ENCODE measurements around the gene NEB. TPM values are rescaled to one million over a fixed set of nuclear protein-coding genes. Genes with fewer than 3 reads are reported as not detected.

Gene NEB
- total and polyA plus RNA-seq, 2 donors (not counting 1 experiment from before 2014, with no cell fraction given): 3.6 to 4.6 TPM

GRCh38 chr2:151544449-151544848 is 189.8 kb downstream of the NEB start:
- Histone ChIP-seq H3K4me2 (replicated peaks; ENCODE audit: low read depth, low read length, poor library complexity, severe bottlenecking) (no peak overlapping the region), H3K9me3 (ENCODE audit: control extremely low read depth in 1 of 3, control insufficient read depth in 2 of 3, insufficient read depth in 1 of 3, low read length in 2 of 3) (no peaks in the 10 kb centered on the region), H2AFZ (ENCODE audit: insufficient read depth, low read depth, low read length, poor library complexity, severe bottlenecking) (no peak overlapping the region), H3K9ac (ENCODE audit: low read length) (no peak overlapping the region), H3K4me3 (ENCODE audit: control extremely low read depth in 1 of 5, extremely low read depth in 1 of 5, insufficient read depth in 1 of 5, low read depth in 2 of 5, low read length in 4 of 5) (no peak overlapping the region), H3K27ac (ENCODE audit: low read length in 2 of 2) (no peak overlapping the region), H4K20me1 (ENCODE audit: control insufficient read depth, insufficient read depth, low read length, poor library complexity, severe bottlenecking) (no peaks in the 10 kb centered on the region), H3K79me2 (ENCODE audit: control insufficient read depth, insufficient read depth, low read length) (no peaks in the 10 kb centered on the region), H3K4me1 (ENCODE audit: control insufficient read depth in 2 of 2, insufficient read depth in 2 of 2, low read length in 2 of 2) (no peaks in the 10 kb centered on the region), H3K36me3 (replicated peaks in 1 of 2; ENCODE audit: control extremely low read depth in 1 of 2, control insufficient read depth in 1 of 2, extremely low read depth in 1 of 2, insufficient read depth in 2 of 2, low read length in 1 of 2) (peaks cover 0 to under 1% of the 10 kb centered on the region in 2 experiments), H3K27me3 (replicated peaks in 1 of 4; ENCODE audit: control extremely low read depth in 1 of 4, control insufficient read depth in 3 of 4, insufficient read depth in 4 of 4, low read length in 3 of 4) (no peaks in the 10 kb centered on the region)
- ChIA-PET POLR2A (no interaction called here), CTCF (no interaction called here)
- no peak for DNase-seq
- ATAC-seq (ENCODE audit: low read depth): no peak
- no peaks in the 10 kb centered on the region for H3K9me3 Mint-ChIP-seq (ENCODE audit: insufficient read depth)
- 100% methylated on average over 5 of the region's 5 CpGs for WGBS (ENCODE audit: insufficient coverage)
- H3K4me1 Mint-ChIP-seq: no peaks in the 10 kb centered on the region
- H3K27me3 Mint-ChIP-seq: no peaks in the 10 kb centered on the region
- TF ChIP-seq EZH2 (IDR thresholded peaks at IDR 0.05; ENCODE audit: borderline replicate concordance, insufficient read depth, low read depth, low read length, poor library complexity, severe bottlenecking) (no peak), CTCF (IDR thresholded peaks at IDR 0.05) (no peak)
- no peak overlapping the region for H3K27ac Mint-ChIP-seq
- no peak overlapping the region for H3K4me3 Mint-ChIP-seq
- intact Hi-C loops (cut with micrococcal nuclease): no loop called here

- TF ChIP-seq CTCF (IDR thresholded peaks at IDR 0.05) (no peak), EZH2 (IDR thresholded peaks at IDR 0.05; ENCODE audit: borderline replicate concordance, insufficient read depth, low read depth, low read length, poor library complexity, severe bottlenecking) (no peak)
- Histone ChIP-seq H3K9ac (ENCODE audit: low read length) (no peak overlapping the region), H3K27ac (ENCODE audit: low read length in 2 of 2) (no peak overlapping the region), H3K4me1 (ENCODE audit: control insufficient read depth in 2 of 2, insufficient read depth in 2 of 2, low read length in 2 of 2) (no peaks in the 10 kb centered on the region), H3K4me3 (ENCODE audit: control extremely low read depth in 1 of 5, extremely low read depth in 1 of 5, insufficient read depth in 1 of 5, low read depth in 2 of 5, low read length in 4 of 5) (no peak overlapping the region), H4K20me1 (ENCODE audit: control insufficient read depth, insufficient read depth, low read length, poor library complexity, severe bottlenecking) (no peaks in the 10 kb centered on the region), H3K36me3 (replicated peaks in 1 of 2; ENCODE audit: control extremely low read depth in 1 of 2, control insufficient read depth in 1 of 2, extremely low read depth in 1 of 2, insufficient read depth in 2 of 2, low read length in 1 of 2) (no peaks in the 10 kb centered on the region), H2AFZ (ENCODE audit: insufficient read depth, low read depth, low read length, poor library complexity, severe bottlenecking) (no peak overlapping the region), H3K9me3 (ENCODE audit: control extremely low read depth in 1 of 3, control insufficient read depth in 2 of 3, insufficient read depth in 1 of 3, low read length in 2 of 3) (no peaks in the 10 kb centered on the region), H3K27me3 (replicated peaks in 1 of 4; ENCODE audit: control extremely low read depth in 1 of 4, control insufficient read depth in 3 of 4, insufficient read depth in 4 of 4, low read length in 3 of 4) (no peaks in the 10 kb centered on the region), H3K4me2 (replicated peaks; ENCODE audit: low read depth, low read length, poor library complexity, severe bottlenecking) (no peak overlapping the region), H3K79me2 (ENCODE audit: control insufficient read depth, insufficient read depth, low read length) (no peaks in the 10 kb centered on the region)
- ATAC-seq (ENCODE audit: low read depth): no peak
- no peaks in the 10 kb centered on the region for H3K9me3 Mint-ChIP-seq (ENCODE audit: insufficient read depth)
- intact Hi-C loops (cut with micrococcal nuclease): no loop called here
- no peaks in the 10 kb centered on the region for H3K4me1 Mint-ChIP-seq
- H3K27ac Mint-ChIP-seq: no peak overlapping the region
- H3K27me3 Mint-ChIP-seq: no peaks in the 10 kb centered on the region
- WGBS (ENCODE audit: insufficient coverage): 100% methylated on average over 1 of the region's 3 CpGs
- DNase-seq: no peak
- no peak overlapping the region for H3K4me3 Mint-ChIP-seq
- ChIA-PET POLR2A (no interaction called here), CTCF (no interaction called here)
These were observed 190.4 kb downstream of the NEB start for GRCh38 chr2:151543876-151544275.
